ENCODE data around the gene SLC38A11. TPM values are rescaled to one million over a fixed set of nuclear protein-coding genes. Genes with fewer than 3 reads are reported as not detected.

Gene SLC38A11
- total and polyA plus RNA-seq, 2 of the 13 experiments (the other 11 are each of a cell fraction or from before 2014, with no cell fraction given) = 14.0 to 14.3 TPM

DNA sequence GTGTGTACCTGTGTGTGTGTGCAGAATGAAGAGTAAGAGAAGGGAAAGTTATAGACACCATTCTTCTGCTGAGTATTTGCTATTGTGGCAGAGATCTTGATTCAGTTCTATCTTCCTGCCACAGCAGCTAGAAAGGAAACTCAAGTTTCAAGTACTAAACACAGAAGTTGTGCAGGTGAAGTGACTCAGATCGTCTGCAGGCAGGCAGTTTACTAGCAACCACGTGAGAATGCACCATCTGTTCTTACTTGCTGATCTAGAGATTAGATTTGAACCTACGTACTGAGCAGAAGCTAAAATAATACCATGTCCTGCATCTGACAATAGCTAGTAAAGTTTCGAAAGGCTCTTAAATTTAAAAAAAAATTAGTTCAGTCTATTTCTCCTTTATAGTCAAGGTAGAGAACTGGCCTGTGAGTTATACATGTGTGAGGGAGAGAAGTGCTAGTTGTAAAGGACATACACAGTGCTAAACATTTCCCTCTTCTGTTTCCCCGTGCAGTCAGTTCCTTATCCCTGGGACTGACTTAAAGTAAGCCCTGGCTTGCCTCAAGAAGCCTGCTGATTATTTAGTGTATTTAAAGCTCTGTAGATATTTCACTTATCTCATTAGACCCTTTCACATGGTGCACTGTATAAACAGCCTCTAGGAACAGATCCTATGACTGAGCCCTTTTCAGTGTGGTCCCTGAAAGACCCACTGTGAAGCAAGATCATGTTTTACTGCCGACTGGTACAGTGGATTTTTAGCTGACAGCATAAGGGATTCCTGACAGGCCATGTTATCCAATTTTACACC, 45.0 kb downstream of the SLC38A11 start (continued):
- TF ChIP-seq, protein P1, sequence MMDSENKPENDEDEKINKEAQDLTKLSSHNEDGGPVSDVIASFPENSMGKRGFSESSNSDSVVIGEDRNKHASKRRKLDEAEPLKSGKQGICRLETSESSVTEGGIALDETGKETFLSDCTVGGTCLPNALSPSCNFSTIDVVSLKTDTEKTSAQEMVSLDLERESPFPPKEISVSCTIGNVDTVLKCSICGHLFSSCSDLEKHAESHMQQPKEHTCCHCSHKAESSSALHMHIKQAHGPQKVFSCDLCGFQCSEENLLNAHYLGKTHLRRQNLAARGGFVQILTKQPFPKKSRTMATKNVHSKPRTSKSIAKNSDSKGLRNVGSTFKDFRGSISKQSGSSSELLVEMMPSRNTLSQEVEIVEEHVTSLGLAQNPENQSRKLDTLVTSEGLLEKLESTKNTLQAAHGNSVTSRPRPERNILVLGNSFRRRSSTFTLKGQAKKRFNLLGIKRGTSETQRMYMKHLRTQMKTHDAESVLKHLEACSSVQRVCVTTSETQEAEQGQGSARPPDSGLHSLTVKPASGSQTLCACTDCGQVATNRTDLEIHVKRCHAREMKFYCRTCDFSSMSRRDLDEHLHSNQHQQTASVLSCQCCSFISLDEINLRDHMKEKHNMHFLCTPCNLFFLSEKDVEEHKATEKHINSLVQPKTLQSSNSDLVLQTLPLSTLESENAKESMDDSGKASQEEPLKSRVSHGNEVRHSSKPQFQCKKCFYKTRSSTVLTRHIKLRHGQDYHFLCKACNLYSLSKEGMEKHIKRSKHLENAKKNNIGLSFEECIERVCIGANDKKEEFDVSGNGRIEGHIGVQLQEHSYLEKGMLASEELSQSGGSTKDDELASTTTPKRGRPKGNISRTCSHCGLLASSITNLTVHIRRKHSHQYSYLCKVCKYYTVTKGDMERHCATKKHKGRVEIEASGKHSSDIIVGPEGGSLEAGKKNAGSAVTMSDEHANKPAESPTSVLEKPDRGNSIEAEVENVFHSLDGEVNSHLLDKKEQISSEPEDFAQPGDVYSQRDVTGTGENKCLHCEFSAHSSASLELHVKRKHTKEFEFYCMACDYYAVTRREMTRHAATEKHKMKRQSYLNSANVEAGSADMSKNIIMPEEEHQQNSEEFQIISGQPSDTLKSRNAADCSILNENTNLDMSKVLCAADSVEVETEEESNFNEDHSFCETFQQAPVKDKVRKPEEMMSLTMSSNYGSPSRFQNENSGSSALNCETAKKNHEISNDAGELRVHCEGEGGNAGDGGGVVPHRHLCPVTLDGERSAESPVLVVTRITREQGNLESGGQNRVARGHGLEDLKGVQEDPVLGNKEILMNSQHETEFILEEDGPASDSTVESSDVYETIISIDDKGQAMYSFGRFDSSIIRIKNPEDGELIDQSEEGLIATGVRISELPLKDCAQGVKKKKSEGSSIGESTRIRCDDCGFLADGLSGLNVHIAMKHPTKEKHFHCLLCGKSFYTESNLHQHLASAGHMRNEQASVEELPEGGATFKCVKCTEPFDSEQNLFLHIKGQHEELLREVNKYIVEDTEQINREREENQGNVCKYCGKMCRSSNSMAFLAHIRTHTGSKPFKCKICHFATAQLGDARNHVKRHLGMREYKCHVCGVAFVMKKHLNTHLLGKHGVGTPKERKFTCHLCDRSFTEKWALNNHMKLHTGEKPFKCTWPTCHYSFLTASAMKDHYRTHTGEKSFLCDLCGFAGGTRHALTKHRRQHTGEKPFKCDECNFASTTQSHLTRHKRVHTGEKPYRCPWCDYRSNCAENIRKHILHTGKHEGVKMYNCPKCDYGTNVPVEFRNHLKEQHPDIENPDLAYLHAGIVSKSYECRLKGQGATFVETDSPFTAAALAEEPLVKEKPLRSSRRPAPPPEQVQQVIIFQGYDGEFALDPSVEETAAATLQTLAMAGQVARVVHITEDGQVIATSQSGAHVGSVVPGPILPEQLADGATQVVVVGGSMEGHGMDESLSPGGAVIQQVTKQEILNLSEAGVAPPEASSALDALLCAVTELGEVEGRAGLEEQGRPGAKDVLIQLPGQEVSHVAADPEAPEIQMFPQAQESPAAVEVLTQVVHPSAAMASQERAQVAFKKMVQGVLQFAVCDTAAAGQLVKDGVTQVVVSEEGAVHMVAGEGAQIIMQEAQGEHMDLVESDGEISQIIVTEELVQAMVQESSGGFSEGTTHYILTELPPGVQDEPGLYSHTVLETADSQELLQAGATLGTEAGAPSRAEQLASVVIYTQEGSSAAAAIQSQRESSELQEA (CRISPR knock-in tag; IDR thresholded peaks at IDR 0.05; ENCODE audit: not compliant biosample characterization) = no peak
- TF ChIP-seq SMARCC2 (IDR thresholded peaks at IDR 0.05) (no peak), ZNF556 (CRISPR knock-in tag; IDR thresholded peaks at IDR 0.05; ENCODE audit: borderline replicate concordance) (peak; percentile 59; the same call in 1 of the 2 replicates), NRL (CRISPR knock-in tag; IDR thresholded peaks at IDR 0.05; ENCODE audit: borderline replicate concordance) (no peak), NR2F1 (CRISPR knock-in tag; IDR thresholded peaks at IDR 0.05) (no peak), ZNF501 (CRISPR knock-in tag; IDR thresholded peaks at IDR 0.05) (no peak), PPARG (CRISPR knock-in tag; conservative IDR thresholded peaks at IDR 0.05) (peak; percentile 26; the same call in 1 of the 2 replicates), FOXC1 (CRISPR knock-in tag; IDR thresholded peaks at IDR 0.05; ENCODE audit: borderline replicate concordance) (no peak), LCORL (IDR thresholded peaks at IDR 0.05) (no peak), LCORL (CRISPR knock-in tag; IDR thresholded peaks at IDR 0.05) (0 out of 2 replicates have a peak, but pooled peaks have one; percentile 39), ZNF24 (IDR thresholded peaks at IDR 0.05) (no peak), ELF1 (CRISPR knock-in tag; IDR thresholded peaks at IDR 0.05) (no peak), SNAI1 (CRISPR knock-in tag; IDR thresholded peaks at IDR 0.05; ENCODE audit: borderline replicate concordance) (no peak), ZNF263 (CRISPR knock-in tag; IDR thresholded peaks at IDR 0.05) (no peak), ZNF367 (CRISPR knock-in tag; IDR thresholded peaks at IDR 0.05; ENCODE audit: borderline replicate concordance) (no peak), ZSCAN31 (CRISPR knock-in tag; IDR thresholded peaks at IDR 0.05; ENCODE audit: low read depth) (no peak), REL (CRISPR knock-in tag; conservative IDR thresholded peaks at IDR 0.05) (no peak), MXD4 (CRISPR knock-in tag; IDR thresholded peaks at IDR 0.05) (no peak), ARNT2 (CRISPR knock-in tag; IDR thresholded peaks at IDR 0.05; ENCODE audit: low read depth) (no peak), ZNF337 (CRISPR knock-in tag; IDR thresholded peaks at IDR 0.05; ENCODE audit: borderline replicate concordance, low read depth) (no peak)
- TF ChIP-seq, protein P2, sequence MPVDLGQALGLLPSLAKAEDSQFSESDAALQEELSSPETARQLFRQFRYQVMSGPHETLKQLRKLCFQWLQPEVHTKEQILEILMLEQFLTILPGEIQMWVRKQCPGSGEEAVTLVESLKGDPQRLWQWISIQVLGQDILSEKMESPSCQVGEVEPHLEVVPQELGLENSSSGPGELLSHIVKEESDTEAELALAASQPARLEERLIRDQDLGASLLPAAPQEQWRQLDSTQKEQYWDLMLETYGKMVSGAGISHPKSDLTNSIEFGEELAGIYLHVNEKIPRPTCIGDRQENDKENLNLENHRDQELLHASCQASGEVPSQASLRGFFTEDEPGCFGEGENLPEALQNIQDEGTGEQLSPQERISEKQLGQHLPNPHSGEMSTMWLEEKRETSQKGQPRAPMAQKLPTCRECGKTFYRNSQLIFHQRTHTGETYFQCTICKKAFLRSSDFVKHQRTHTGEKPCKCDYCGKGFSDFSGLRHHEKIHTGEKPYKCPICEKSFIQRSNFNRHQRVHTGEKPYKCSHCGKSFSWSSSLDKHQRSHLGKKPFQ (CRISPR knock-in tag; IDR thresholded peaks at IDR 0.05; ENCODE audit: insufficient replicate concordance) = no peak

Measured in HepG2 (cell line).